Prostate gland (tissue), 2 donors: ENCODE results near the gene PLA2G5.

ENCODE experiments used
- CTCF ChIP-seq, 4 experiments: fragments of 200-600 bp in 2 of 4; fragments of 450-650 bp in 2 of 4; sonication (generic) in 2 of 4; IDR thresholded peaks; 1 replicate in 3 of 4; 2 replicates in 1 of 4; pipeline ENCODE4 v1.5.1; 2016 to 2019; ENCODE audit warnings: antibody characterized with exemption in 4 of 4, mild to moderate bottlenecking in 2 of 4, moderate library complexity in 2 of 4
- POLR2A ChIP-seq: fragments of 450-650 bp; IDR thresholded peaks from one replicate; pipeline ENCODE4 v1.6.1; 2016; ENCODE audit warnings: antibody characterized with exemption, mild to moderate bottlenecking

DNA sequence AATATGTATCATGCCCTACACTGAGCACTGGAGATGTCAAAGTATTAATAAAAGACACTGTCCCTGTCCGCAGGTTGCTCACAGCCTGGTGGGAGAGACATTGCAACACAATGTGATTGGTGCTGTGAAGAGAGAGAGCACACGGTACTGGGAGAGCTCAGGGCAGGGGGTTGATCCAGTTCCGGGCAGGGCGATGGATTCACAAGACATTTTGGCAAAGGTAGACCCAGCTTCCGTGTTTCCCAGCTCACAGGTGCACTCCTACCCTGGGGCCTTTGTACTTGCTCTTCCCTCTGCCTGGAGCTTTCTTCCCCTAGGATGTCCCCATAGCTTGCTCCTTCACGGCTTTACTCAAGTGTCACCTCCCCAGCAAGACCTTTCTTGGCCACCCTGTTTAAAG is 1.4 kb downstream of the PLA2G5 start:
- no peak for TF ChIP-seq POLR2A
- TF ChIP-seq CTCF (IDR thresholded peaks at IDR 0.05): no peak
